Neural cell (in vitro differentiated cells): Measurements from ENCODE around the gene NR2C2. TPM values are rescaled to one million over a fixed set of nuclear protein-coding genes. Genes with fewer than 3 reads are reported as not detected.

ENCODE experiments used
- H2AFZ ChIP-seq: fragments of 200-600, 300-800 bp; sonication (generic), shearing (Covaris generic); 2 replicates; pipeline ENCODE4 v1.6.0; 2014; ENCODE audit warnings: low read depth, mild to moderate bottlenecking, antibody characterized with exemption, low read length, moderate library complexity
- H3F3A ChIP-seq: fragments of 200-600 bp; shearing (Covaris generic); 2 replicates; pipeline ENCODE4 v1.6.1; 2016; ENCODE audit warnings: mild to moderate bottlenecking, moderate library complexity, mixed read lengths, antibody characterized with exemption, low read length; ENCODE audit not compliant: insufficient read depth, poor library complexity, severe bottlenecking
- H3K27ac ChIP-seq: fragments of 200-600, 300-800 bp; sonication (generic), shearing (Covaris generic); 2 replicates; pipeline ENCODE4 v1.5.1; 2014; ENCODE audit warnings: mild to moderate bottlenecking, low read length, moderate library complexity
- H3K27me3 ChIP-seq: fragments of 300-800, 200-600 bp; sonication (generic), shearing (Covaris generic); 2 replicates; pipeline ENCODE4 v1.6.0; 2014; ENCODE audit warnings: mild to moderate bottlenecking, low read depth, low read length, moderate library complexity; ENCODE audit not compliant: insufficient read depth
- H3K36me3 ChIP-seq: fragments of 300-800, 200-600 bp; sonication (generic), shearing (Covaris generic); 2 replicates; pipeline ENCODE4 v1.5.1; 2014; ENCODE audit warnings: mild to moderate bottlenecking, antibody characterized with exemption, low read length, moderate library complexity; ENCODE audit not compliant: insufficient read depth
- H3K4me2 ChIP-seq: fragments of 300-800, 200-600 bp; sonication (generic), shearing (Covaris generic); 2 replicates; pipeline ENCODE4 v1.6.0; 2014; ENCODE audit warnings: mild to moderate bottlenecking, low read length
- H3K4me3 ChIP-seq: fragments of 300-800, 200-600 bp; sonication (generic), shearing (Covaris generic); 2 replicates; pipeline ENCODE4 v1.5.1; 2014; ENCODE audit warnings: mild to moderate bottlenecking, low read length, moderate library complexity
- H3K79me2 ChIP-seq: fragments of 200-600 bp; shearing (Covaris generic); replicated peaks from 2 replicates; pipeline ENCODE4 v1.6.0; 2014; ENCODE audit warnings: mild to moderate bottlenecking, low read length, moderate library complexity; ENCODE audit not compliant: insufficient read depth
- H3K9ac ChIP-seq: fragments of 300-800, 200-600 bp; sonication (generic), shearing (Covaris generic); 2 replicates; pipeline ENCODE4 v1.6.1; 2016; ENCODE audit warnings: mild to moderate bottlenecking, low read length, mixed read lengths
- H3K9me2 ChIP-seq: fragments of 200-600 bp; shearing (Covaris generic); 2 replicates; pipeline ENCODE4 v1.6.1; 2016; ENCODE audit warnings: mild to moderate bottlenecking, low read length, mixed read lengths; ENCODE audit not compliant: insufficient read depth
- H3K9me3 ChIP-seq: fragments of 200-600, 300-800 bp; sonication (generic), shearing (Covaris generic); 2 replicates; pipeline ENCODE4 v1.6.1; 2016; ENCODE audit warnings: mild to moderate bottlenecking, mixed run types, low read length, moderate library complexity, mixed read lengths
- H4K20me1 ChIP-seq: fragments of 200-600 bp; shearing (Covaris generic); 2 replicates; pipeline ENCODE4 v1.6.1; 2016; ENCODE audit warnings: mild to moderate bottlenecking, mixed run types; ENCODE audit not compliant: insufficient read depth
- CTCF ChIP-seq: fragments of 450-650 bp; IDR thresholded peaks from 2 replicates; pipeline ENCODE4 v1.5.1; 2014; ENCODE audit warnings: antibody characterized with exemption, mild to moderate bottlenecking, moderate library complexity; ENCODE audit not compliant: poor library complexity, severe bottlenecking
- EP300 ChIP-seq: fragments of 450-650 bp; conservative IDR thresholded peaks from 2 replicates; pipeline ENCODE4 v1.6.1; 2014; ENCODE audit warnings: antibody characterized with exemption, mild to moderate bottlenecking, moderate library complexity; ENCODE audit not compliant: poor library complexity, severe bottlenecking
- EZH2 ChIP-seq: fragments of 200-600, 300-800 bp; shearing (Covaris generic), sonication (generic); IDR thresholded peaks from 2 replicates; pipeline ENCODE4 v1.6.1; 2014; ENCODE audit warnings: antibody characterized with exemption, low read length, borderline replicate concordance, mild to moderate bottlenecking; ENCODE audit not compliant: insufficient read depth, poor library complexity, severe bottlenecking
- MXI1 ChIP-seq: fragments of 450-650 bp; conservative IDR thresholded peaks from 2 replicates; pipeline ENCODE4 v1.6.1; 2014; ENCODE audit warnings: antibody characterized with exemption, mild to moderate bottlenecking; ENCODE audit not compliant: poor library complexity, severe bottlenecking
- POLR2AphosphoS5 ChIP-seq: IDR thresholded peaks from 2 replicates; pipeline ENCODE4 v1.6.1; 2012
- RAD21 ChIP-seq: fragments of 450-650 bp; conservative IDR thresholded peaks from 2 replicates; pipeline ENCODE4 v1.6.1; 2014; ENCODE audit warnings: antibody characterized with exemption, mild to moderate bottlenecking, moderate library complexity
- REST ChIP-seq: IDR thresholded peaks from 2 replicates; pipeline ENCODE4 v1.6.1; 2012; ENCODE audit warnings: borderline replicate concordance
- SMC3 ChIP-seq: fragments of 450-650 bp; conservative IDR thresholded peaks from 2 replicates; pipeline ENCODE4 v1.6.1; 2014; ENCODE audit warnings: antibody characterized with exemption, mild to moderate bottlenecking, moderate library complexity; ENCODE audit not compliant: poor library complexity
- TAF1 ChIP-seq: IDR thresholded peaks from 2 replicates; pipeline ENCODE4 v1.6.1; 2012; ENCODE audit warnings: low read depth
- polyA plus RNA-seq: library from polyadenylated mRNA; depleted of rRNA; stranded (reverse); fragments of >200 nt; gene quantifications from 2 replicates; pipeline ENCODE4 v1.2.3, GENCODE V29; 2014

NR2C2 gene
- polyA plus RNA-seq, 1 donor from 2014 or later = 37.5 TPM

GRCh38 chr3:15040844-15041243 lies 93.5 kb downstream of the NR2C2 start:
- H3K79me2 ChIP-seq = no peaks in the 10 kb centered on the region
- no peaks in the 10 kb centered on the region for H4K20me1 ChIP-seq
- no peak overlapping the region for H2AFZ ChIP-seq
- H3K4me3 ChIP-seq = no peak overlapping the region
- no peaks in the 10 kb centered on the region for H3K36me3 ChIP-seq
- H3K9ac ChIP-seq = no peak overlapping the region
- H3K27me3 ChIP-seq = no peaks in the 10 kb centered on the region
- TF ChIP-seq REST = no peak
- no peak for TF ChIP-seq CTCF
- TF ChIP-seq EZH2 = no peak
- TF ChIP-seq RAD21 = no peak
- no peak for TF ChIP-seq MXI1
- no peak for TF ChIP-seq SMC3
- no peak for TF ChIP-seq POLR2AphosphoS5
- no peak for TF ChIP-seq EP300
- TF ChIP-seq TAF1 = no peak
- no peak overlapping the region for H3K4me2 ChIP-seq
- H3K27ac ChIP-seq = no peak overlapping the region
- H3K9me2 ChIP-seq = no peaks in the 10 kb centered on the region
- no peaks in the 10 kb centered on the region for H3K9me3 ChIP-seq
- H3F3A ChIP-seq = no peaks in the 10 kb centered on the region

- H3K27ac ChIP-seq = no peak overlapping the region
- no peak overlapping the region for H3K9ac ChIP-seq
- H3K79me2 ChIP-seq = no peaks in the 10 kb centered on the region
- no peaks in the 10 kb centered on the region for H3K9me3 ChIP-seq
- no peaks in the 10 kb centered on the region for H3K36me3 ChIP-seq
- no peak overlapping the region for H2AFZ ChIP-seq
- H3K9me2 ChIP-seq = no peaks in the 10 kb centered on the region
- H3K27me3 ChIP-seq = no peaks in the 10 kb centered on the region
- H3K4me3 ChIP-seq = no peak overlapping the region
- TF ChIP-seq SMC3 (no peak), EP300 (no peak), CTCF (no peak), MXI1 (no peak), REST (no peak), EZH2 (no peak), RAD21 (no peak), TAF1 (no peak), POLR2AphosphoS5 (no peak)
- H3K4me2 ChIP-seq = no peak overlapping the region
- no peaks in the 10 kb centered on the region for H4K20me1 ChIP-seq
- H3F3A ChIP-seq = no peaks in the 10 kb centered on the region
These were observed 94.6 kb downstream of the NR2C2 start for GRCh38 chr3:15041950-15042349.
